A549 (cell line): ENCODE data around the gene TMEM117.

Experiments
- CHD4 ChIP-seq: fragments of 200-600 bp; sonication (generic); IDR thresholded peaks from 2 replicates; pipeline ENCODE4 v1.6.1; 2016; ENCODE audit warnings: antibody characterized with exemption, mild to moderate bottlenecking, borderline replicate concordance
- EP300 ChIP-seq, 2 experiments: fragments of >200 bp; sonication (Bioruptor Twin); formaldehyde crosslinking; IDR thresholded peaks; 2 replicates in 1 of 2; 3 replicates in 1 of 2; pipeline ENCODE4 v1.6.1; 2016 to 2017
- GATA3 ChIP-seq: IDR thresholded peaks from 2 replicates; pipeline ENCODE4 v1.6.1; 2012; ENCODE audit warnings: borderline replicate concordance
- MAZ ChIP-seq: fragments of 150-350 bp; IDR thresholded peaks from 2 replicates; pipeline ENCODE4 v1.6.1; 2014; ENCODE audit warnings: antibody characterized with exemption, low read depth, low read length, borderline replicate concordance
- POLR2A ChIP-seq: IDR thresholded peaks from 2 replicates; pipeline ENCODE4 v1.6.1; 2012; ENCODE audit warnings: mild to moderate bottlenecking, low read length
- RCOR1 ChIP-seq: fragments of 150-350 bp; IDR thresholded peaks from 2 replicates; pipeline ENCODE4 v1.6.1; 2014; ENCODE audit warnings: antibody characterized with exemption, low read length, low read depth
- TF ChIP-seq, protein P1 (sequence below): fragments of >200 bp; sonication (Bioruptor Twin); formaldehyde crosslinking; IDR thresholded peaks from 3 replicates; pipeline ENCODE4 v1.5.1; 2016

DNA sequence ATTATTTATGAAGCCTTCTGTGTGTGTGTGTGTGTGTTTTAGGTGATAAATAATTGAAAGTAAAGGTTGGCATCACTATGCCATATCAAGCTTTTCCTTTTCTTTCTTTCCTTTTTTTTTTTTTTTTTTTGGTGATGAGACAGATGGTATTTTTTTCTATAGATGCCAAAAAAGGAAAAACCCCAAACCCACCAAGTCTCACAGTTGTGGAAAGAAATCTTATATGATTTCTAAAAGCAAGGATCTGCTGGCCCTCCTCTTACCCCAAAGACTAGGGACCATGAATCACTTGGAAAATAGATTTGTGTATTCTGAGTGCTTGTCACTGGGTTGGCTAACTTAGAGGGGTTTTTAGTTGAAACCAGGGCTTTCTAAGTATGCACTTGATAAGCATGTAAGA is 181.3 kb downstream of the TMEM117 start:
- TF ChIP-seq RCOR1 (no peak), CHD4 (no peak), POLR2A (no peak), MAZ (no peak), GATA3 (no peak), EP300 (IDR thresholded peaks at IDR 0.05) (no peak)
- TF ChIP-seq, protein P1, sequence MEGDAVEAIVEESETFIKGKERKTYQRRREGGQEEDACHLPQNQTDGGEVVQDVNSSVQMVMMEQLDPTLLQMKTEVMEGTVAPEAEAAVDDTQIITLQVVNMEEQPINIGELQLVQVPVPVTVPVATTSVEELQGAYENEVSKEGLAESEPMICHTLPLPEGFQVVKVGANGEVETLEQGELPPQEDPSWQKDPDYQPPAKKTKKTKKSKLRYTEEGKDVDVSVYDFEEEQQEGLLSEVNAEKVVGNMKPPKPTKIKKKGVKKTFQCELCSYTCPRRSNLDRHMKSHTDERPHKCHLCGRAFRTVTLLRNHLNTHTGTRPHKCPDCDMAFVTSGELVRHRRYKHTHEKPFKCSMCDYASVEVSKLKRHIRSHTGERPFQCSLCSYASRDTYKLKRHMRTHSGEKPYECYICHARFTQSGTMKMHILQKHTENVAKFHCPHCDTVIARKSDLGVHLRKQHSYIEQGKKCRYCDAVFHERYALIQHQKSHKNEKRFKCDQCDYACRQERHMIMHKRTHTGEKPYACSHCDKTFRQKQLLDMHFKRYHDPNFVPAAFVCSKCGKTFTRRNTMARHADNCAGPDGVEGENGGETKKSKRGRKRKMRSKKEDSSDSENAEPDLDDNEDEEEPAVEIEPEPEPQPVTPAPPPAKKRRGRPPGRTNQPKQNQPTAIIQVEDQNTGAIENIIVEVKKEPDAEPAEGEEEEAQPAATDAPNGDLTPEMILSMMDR = no peak
